ENCODE data around the gene NT5E.

GRCh38 chr6:85468326-85468725 lies 18.4 kb downstream of the NT5E start:
- TF ChIP-seq REST (IDR thresholded peaks at IDR 0.05; ENCODE audit: insufficient read depth in 1 of 2, low read depth in 2 of 2, low read length in 2 of 2) (no peak), POLR2AphosphoS5 (IDR thresholded peaks at IDR 0.05; ENCODE audit: low read depth, low read length) (no peak)

Data from PFSK-1 (cell line).